ENCODE measurements around the gene COPS8. TPM values are rescaled to one million over a fixed set of nuclear protein-coding genes. Genes with fewer than 3 reads are reported as not detected.

The COPS8 gene
- 69.0 and 71.7 TPM in 2 replicates for total RNA-seq

DNA sequence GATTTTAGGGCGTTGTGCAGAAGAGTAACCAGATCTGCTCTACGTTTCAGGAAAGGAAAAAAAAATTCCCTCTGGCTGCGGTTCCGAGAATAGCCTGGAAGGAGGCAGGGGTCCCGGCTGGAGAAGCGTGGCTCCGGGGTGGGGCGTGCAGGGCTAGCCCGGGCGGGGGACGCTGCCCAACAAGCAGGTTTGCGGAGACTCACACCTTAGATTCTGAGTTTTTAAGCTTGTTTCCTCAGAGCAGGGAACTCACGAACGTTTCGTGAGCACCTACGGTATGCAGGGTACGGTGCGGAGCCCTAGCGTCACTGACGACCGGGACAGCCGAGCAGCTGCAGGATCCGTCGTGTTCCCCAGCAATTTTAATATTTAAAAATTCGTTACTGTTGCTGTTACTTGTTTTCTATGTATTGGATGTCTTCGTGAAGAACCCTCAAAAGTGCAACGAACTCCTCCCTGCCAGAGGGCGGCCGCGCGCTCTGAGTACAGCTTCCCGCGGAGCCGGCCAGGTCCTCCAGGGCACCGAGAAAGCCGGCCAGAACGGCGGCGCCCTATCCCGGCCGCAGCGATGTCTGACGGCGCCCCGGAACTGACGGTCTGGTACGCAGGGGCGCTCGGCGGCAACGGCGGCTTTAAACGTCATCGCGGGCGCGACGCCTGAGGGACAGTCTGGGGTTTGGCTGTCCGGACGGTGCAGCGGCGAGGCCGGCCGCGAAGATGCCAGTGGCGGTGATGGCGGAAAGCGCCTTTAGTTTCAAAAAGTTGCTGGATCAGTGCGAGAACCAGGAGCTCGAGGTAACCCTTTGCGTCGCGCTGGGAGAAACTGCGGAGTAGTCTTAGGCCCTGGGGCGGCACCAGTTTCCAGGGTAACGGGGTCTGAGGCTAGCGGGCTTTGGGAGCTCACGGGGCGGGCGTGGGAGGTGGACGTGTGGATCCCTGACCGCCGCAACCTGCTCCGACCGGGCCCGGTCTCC lies at the start of gene COPS8:
TSS of gene COPS8 (plus strand) at position 642 of the 974 bp plus-strand sequence. CDS start at position 718, 76 bp downstream.

